Tibial nerve (tissue), 3 donors: ENCODE results near the gene FAM107B.

Experiments
- POLR2A ChIP-seq, 2 donors: fragments of 450-650 bp; IDR thresholded peaks; one replicate each; pipeline ENCODE4 v1.6.1; 2017; ENCODE audit warnings: antibody characterized with exemption in 2 of 2, mild to moderate bottlenecking in 2 of 2, moderate library complexity in 2 of 2
- TF ChIP-seq, protein P1 (sequence below), 5 experiments: fragments of 200-600 bp in 3 of 5; fragments of 450-650 bp in 2 of 5; sonication (generic) in 3 of 5; IDR thresholded peaks; one replicate each; pipeline ENCODE4 v1.5.1; 2016 to 2019; ENCODE audit warnings: antibody characterized with exemption in 5 of 5, mild to moderate bottlenecking in 3 of 5, moderate library complexity in 2 of 5

DNA sequence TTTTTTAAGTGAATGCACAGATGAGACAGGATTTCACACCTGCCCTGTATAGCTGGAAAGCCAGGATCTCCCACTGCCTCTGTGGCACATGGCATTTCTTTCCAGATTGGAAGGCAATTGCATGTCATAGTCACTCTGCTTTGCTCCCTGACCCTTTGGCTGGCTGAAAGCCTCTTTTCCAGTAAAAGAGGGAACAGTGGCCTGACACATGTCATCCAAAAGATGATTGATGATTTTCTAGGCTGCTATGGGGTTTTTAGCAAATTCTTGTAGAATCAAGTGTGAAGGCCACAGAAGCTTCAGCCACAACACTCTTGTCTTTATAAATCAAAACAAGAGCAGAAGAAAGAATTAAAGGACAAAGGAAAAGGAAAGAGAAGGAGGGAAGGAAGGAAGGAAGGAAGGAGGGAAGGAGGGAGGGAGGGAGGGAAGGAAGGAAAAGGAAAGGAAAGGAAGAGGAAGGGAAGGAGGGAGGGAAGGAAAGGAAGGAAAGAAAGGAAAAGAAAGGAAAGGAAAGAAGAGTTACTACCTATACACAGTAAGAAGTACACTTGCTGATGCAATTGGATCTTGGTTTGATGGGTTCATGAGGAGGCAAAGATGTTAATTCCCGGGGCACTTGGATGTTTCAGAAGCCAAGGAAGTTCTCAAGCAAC lies 285.0 kb downstream of the FAM107B start:
- TF ChIP-seq, protein P1, sequence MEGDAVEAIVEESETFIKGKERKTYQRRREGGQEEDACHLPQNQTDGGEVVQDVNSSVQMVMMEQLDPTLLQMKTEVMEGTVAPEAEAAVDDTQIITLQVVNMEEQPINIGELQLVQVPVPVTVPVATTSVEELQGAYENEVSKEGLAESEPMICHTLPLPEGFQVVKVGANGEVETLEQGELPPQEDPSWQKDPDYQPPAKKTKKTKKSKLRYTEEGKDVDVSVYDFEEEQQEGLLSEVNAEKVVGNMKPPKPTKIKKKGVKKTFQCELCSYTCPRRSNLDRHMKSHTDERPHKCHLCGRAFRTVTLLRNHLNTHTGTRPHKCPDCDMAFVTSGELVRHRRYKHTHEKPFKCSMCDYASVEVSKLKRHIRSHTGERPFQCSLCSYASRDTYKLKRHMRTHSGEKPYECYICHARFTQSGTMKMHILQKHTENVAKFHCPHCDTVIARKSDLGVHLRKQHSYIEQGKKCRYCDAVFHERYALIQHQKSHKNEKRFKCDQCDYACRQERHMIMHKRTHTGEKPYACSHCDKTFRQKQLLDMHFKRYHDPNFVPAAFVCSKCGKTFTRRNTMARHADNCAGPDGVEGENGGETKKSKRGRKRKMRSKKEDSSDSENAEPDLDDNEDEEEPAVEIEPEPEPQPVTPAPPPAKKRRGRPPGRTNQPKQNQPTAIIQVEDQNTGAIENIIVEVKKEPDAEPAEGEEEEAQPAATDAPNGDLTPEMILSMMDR (IDR thresholded peaks at IDR 0.05) = no peak
- TF ChIP-seq POLR2A (IDR thresholded peaks at IDR 0.05) = no peak
